Measurements from ENCODE around the gene MYOF. TPM values are rescaled to one million over a fixed set of nuclear protein-coding genes. Genes with fewer than 3 reads are reported as not detected.

The MYOF gene
- total and polyA plus RNA-seq, 10 of the 15 experiments (the other 5 are each of a cell fraction or from before 2014, with no cell fraction given): 0.02 to 0.59 (median 0.17) TPM

DNA sequence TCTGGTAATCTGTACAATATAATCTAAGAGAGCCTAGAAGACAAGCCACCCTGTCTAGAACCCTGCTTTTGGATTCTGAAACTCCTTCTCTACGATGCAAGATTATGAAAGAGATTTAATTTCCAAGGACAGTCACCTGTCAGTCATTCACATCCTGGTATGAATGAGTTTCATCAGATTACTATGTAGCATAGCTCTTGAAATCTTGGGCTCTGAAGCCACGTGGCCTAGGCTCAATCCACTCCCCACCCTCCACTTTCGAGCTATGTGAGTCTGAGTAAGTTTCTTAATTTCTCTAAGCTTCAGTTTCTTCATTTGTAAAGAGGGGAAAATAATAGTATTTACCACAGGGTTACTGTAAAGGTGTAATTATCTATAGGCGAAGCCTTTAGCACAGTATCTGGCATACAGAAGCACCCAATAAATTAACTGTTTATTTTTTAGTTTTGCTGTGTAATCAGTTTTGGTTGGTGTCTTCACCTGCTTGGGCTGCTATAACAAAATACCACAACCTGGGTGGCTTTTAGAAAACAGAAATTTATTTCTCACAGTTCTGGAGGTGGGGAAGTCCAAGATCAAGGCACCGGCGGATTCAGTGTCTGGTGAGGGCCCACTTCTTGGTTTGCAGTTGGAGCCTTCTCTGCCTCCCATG, 71.3 kb downstream of the MYOF start:
- no peak for FAIRE-seq
- CTCF ChIA-PET: interaction anchor here (0.7 to 1.8 kb wide), 2 partner anchors 70 to 71 kb away, joined by 3 to 4 read pairs; partner anchors contain the start of gene MYOF
- H2AFZ ChIP-seq (ENCODE audit: control insufficient read depth, low read depth, low read length): no peak overlapping the region
- WGBS (ENCODE audit: insufficient coverage, insufficient replicate concordance, low lambda C conversion rate, missing lambda C conversion rate): 16% methylated on average over 6 of the region's 6 CpGs
- no peaks in the 10 kb centered on the region for H3K9me3 ChIP-seq (replicated peaks; ENCODE audit: control insufficient read depth, insufficient read depth, low read length)
- H3K27ac ChIP-seq (ENCODE audit: control insufficient read depth, insufficient read depth): no peak overlapping the region
- no peak for ATAC-seq
- H3K36me3 ChIP-seq (ENCODE audit: control insufficient read depth in 2 of 2, insufficient read depth in 2 of 2, low read length in 1 of 2): no peaks in the 10 kb centered on the region
- no peak overlapping the region for H3K4me3 ChIP-seq
- POLR2A ChIA-PET: no interaction called here
- no peaks in the 10 kb centered on the region for H4K20me1 ChIP-seq (ENCODE audit: control insufficient read depth, insufficient read depth)
- SMC1A ChIA-PET (ENCODE audit: uncharacterized antibody, unreplicated experiment): interaction anchor here (0.9 kb wide), 1 partner anchor 65 kb away, joined by 3 read pairs; no protein-coding TSS in a partner anchor
- H3K4me1 ChIP-seq (ENCODE audit: control insufficient read depth, insufficient read depth, low read length): no peaks in the 10 kb centered on the region
- no TSS peak for BruUV-seq (replicated peaks)
- no peak overlapping the region for H3K4me2 ChIP-seq (ENCODE audit: control insufficient read depth, insufficient read depth)
- H3K9ac ChIP-seq (ENCODE audit: control insufficient read depth, insufficient read depth, low read length): no peak overlapping the region
- H3K79me2 ChIP-seq (ENCODE audit: control insufficient read depth, insufficient read depth, low read length): no peaks in the 10 kb centered on the region
- RAD21 ChIA-PET (ENCODE audit: unreplicated experiment): no interaction called here
- TF ChIP-seq, protein P1, sequence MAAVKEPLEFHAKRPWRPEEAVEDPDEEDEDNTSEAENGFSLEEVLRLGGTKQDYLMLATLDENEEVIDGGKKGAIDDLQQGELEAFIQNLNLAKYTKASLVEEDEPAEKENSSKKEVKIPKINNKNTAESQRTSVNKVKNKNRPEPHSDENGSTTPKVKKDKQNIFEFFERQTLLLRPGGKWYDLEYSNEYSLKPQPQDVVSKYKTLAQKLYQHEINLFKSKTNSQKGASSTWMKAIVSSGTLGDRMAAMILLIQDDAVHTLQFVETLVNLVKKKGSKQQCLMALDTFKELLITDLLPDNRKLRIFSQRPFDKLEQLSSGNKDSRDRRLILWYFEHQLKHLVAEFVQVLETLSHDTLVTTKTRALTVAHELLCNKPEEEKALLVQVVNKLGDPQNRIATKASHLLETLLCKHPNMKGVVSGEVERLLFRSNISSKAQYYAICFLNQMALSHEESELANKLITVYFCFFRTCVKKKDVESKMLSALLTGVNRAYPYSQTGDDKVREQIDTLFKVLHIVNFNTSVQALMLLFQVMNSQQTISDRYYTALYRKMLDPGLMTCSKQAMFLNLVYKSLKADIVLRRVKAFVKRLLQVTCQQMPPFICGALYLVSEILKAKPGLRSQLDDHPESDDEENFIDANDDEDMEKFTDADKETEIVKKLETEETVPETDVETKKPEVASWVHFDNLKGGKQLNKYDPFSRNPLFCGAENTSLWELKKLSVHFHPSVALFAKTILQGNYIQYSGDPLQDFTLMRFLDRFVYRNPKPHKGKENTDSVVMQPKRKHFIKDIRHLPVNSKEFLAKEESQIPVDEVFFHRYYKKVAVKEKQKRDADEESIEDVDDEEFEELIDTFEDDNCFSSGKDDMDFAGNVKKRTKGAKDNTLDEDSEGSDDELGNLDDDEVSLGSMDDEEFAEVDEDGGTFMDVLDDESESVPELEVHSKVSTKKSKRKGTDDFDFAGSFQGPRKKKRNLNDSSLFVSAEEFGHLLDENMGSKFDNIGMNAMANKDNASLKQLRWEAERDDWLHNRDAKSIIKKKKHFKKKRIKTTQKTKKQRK (IDR thresholded peaks at IDR 0.05; ENCODE audit: low read depth, low read length): no peak
- no peak for TF ChIP-seq CBFB (IDR thresholded peaks at IDR 0.05; ENCODE audit: low read depth)
- DNase-seq (ENCODE audit: low read depth, low spot score): no peak
- no peaks in the 10 kb centered on the region for H3K27me3 ChIP-seq (replicated peaks in 1 of 2; ENCODE audit: control insufficient read depth in 2 of 2, insufficient read depth in 2 of 2, low read length in 1 of 2)
- intact Hi-C loops (cut with micrococcal nuclease; ENCODE audit: unreplicated experiment) (no loop called here), in situ Hi-C loops (cut with MboI) (no loop called here)

DNA sequence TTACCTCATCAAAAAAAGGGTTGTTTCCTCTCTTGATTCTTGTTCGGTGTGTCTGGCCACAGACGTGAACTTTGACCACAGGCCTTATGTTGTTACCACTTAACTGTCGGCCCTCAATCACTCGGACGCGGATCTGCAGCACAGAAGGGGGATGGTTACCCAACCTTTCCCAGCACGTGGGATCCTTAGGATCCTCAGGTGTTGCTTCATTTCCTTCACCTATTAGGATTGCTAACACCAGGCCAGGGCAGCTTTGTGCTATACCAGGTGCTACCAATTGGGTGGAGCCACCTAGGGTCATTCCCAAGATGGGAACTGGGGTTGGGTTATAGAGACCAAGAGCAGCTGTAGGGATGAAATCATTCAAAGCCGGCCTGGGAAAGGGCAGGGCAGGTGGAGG, 73.4 kb downstream of the MYOF start:
- WGBS (ENCODE audit: insufficient coverage, insufficient replicate concordance, low lambda C conversion rate, missing lambda C conversion rate): 67% methylated on average over 8 of the region's 8 CpGs
- DNase-seq (ENCODE audit: low read depth, low spot score) (no peak), FAIRE-seq (no peak), ATAC-seq (no peak)
- H3K9me3 ChIP-seq (replicated peaks; ENCODE audit: control insufficient read depth, insufficient read depth, low read length): no peaks in the 10 kb centered on the region
- H3K36me3 ChIP-seq (ENCODE audit: control insufficient read depth in 2 of 2, insufficient read depth in 2 of 2, low read length in 1 of 2): no peaks in the 10 kb centered on the region
- ChIA-PET SMC1A (ENCODE audit: uncharacterized antibody, unreplicated experiment) (no interaction called here), CTCF (interaction anchor here (1.2 to 1.8 kb wide), 2 partner anchors 32 to 73 kb away, joined by 3 to 4 read pairs; partner anchors contain the start of gene MYOF), RAD21 (ENCODE audit: unreplicated experiment) (no interaction called here), POLR2A (no interaction called here)
- in situ Hi-C loops (cut with MboI): no loop called here
- no peak overlapping the region for H3K4me2 ChIP-seq (ENCODE audit: control insufficient read depth, insufficient read depth)
- H3K79me2 ChIP-seq (ENCODE audit: control insufficient read depth, insufficient read depth, low read length): no peaks in the 10 kb centered on the region
- no peak overlapping the region for H3K27ac ChIP-seq (ENCODE audit: control insufficient read depth, insufficient read depth)
- no peaks in the 10 kb centered on the region for H3K4me1 ChIP-seq (ENCODE audit: control insufficient read depth, insufficient read depth, low read length)
- no peak overlapping the region for H2AFZ ChIP-seq (ENCODE audit: control insufficient read depth, low read depth, low read length)
- no TSS peak for BruUV-seq (replicated peaks)
- no peak overlapping the region for H3K9ac ChIP-seq (ENCODE audit: control insufficient read depth, insufficient read depth, low read length)
- H4K20me1 ChIP-seq (ENCODE audit: control insufficient read depth, insufficient read depth): no peaks in the 10 kb centered on the region
- intact Hi-C loops (cut with micrococcal nuclease; ENCODE audit: unreplicated experiment): no loop called here
- no peaks in the 10 kb centered on the region for H3K27me3 ChIP-seq (replicated peaks in 1 of 2; ENCODE audit: control insufficient read depth in 2 of 2, insufficient read depth in 2 of 2, low read length in 1 of 2)
- no peak overlapping the region for H3K4me3 ChIP-seq
- TF ChIP-seq FOXK2 (IDR thresholded peaks at IDR 0.05) (no peak), ZZZ3 (IDR thresholded peaks at IDR 0.05; ENCODE audit: control insufficient read depth, insufficient read length, low read depth) (no peak), KAT2A (conservative IDR thresholded peaks at IDR 0.05; ENCODE audit: control insufficient read depth, low read depth, low read length) (no peak), HCFC1 (IDR thresholded peaks at IDR 0.05; ENCODE audit: low read length) (no peak), FOS (IDR thresholded peaks at IDR 0.05; ENCODE audit: borderline replicate concordance, extremely low read depth, insufficient read length) (no peak), RAD21 (IDR thresholded peaks at IDR 0.05; ENCODE audit: insufficient read depth, low read depth, low read length) (no peak), LARP7 (IDR thresholded peaks at IDR 0.05) (no peak), NR2C1 (IDR thresholded peaks at IDR 0.05) (no peak), POLR2AphosphoS5 (IDR thresholded peaks at IDR 0.05; ENCODE audit: low read length) (no peak), POU2F2 (IDR thresholded peaks at IDR 0.05; ENCODE audit: borderline replicate concordance, low read depth, low read length) (no peak), IKZF1 (conservative IDR thresholded peaks at IDR 0.05) (no peak), FOXM1 (IDR thresholded peaks at IDR 0.05; ENCODE audit: low read depth, low read length) (no peak)
- TF ChIP-seq, protein P2, sequence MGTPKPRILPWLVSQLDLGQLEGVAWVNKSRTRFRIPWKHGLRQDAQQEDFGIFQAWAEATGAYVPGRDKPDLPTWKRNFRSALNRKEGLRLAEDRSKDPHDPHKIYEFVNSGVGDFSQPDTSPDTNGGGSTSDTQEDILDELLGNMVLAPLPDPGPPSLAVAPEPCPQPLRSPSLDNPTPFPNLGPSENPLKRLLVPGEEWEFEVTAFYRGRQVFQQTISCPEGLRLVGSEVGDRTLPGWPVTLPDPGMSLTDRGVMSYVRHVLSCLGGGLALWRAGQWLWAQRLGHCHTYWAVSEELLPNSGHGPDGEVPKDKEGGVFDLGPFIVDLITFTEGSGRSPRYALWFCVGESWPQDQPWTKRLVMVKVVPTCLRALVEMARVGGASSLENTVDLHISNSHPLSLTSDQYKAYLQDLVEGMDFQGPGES (IDR thresholded peaks at IDR 0.05): no peak

Measured in GM12878 (cell line).